HCT116 (cell line): ENCODE measurements around the gene CDKAL1.
"Not testable (repeated sequence)": the region's sequence is repeated elsewhere in the genome, so short reads cannot be mapped to it uniquely, and the experiment has no call there.

Experiments
- CTCF ChIP-seq, 3 experiments: fragments of 200-600 bp in 1 of 3; sonication (generic) in 1 of 3; IDR thresholded peaks in 2 of 3; conservative IDR thresholded peaks in 1 of 3; 2 replicates each; pipeline ENCODE4 v1.5.1; 2012 to 2017; ENCODE audit warnings: low read depth in 2 of 3, low read length in 2 of 3, antibody characterized with exemption in 1 of 3, borderline replicate concordance in 1 of 3, control low read depth in 1 of 3, mild to moderate bottlenecking in 1 of 3, mixed read lengths in 1 of 3, mixed run types in 1 of 3, moderate library complexity in 1 of 3; ENCODE audit not compliant: insufficient read depth in 1 of 3
- ELF1 ChIP-seq: IDR thresholded peaks from 2 replicates; pipeline ENCODE4 v1.6.1; 2012; ENCODE audit warnings: low read depth, borderline replicate concordance
- EZH2 ChIP-seq: fragments of 200-600 bp; sonication (generic); IDR thresholded peaks from 2 replicates; pipeline ENCODE4 v1.6.1; 2017; ENCODE audit warnings: antibody characterized with exemption, mixed run types
- EZH2phosphoT487 ChIP-seq: fragments of 200-600 bp; IDR thresholded peaks from 2 replicates; pipeline ENCODE4 v1.6.1; 2018; ENCODE audit warnings: antibody characterized with exemption, borderline replicate concordance
- POLR2A ChIP-seq: IDR thresholded peaks from 2 replicates; pipeline ENCODE4 v1.7.0; 2011; ENCODE audit warnings: borderline replicate concordance; ENCODE audit not compliant: insufficient read depth, insufficient read length; ENCODE audit errors: extremely low read depth
- POLR2AphosphoS5 ChIP-seq: IDR thresholded peaks from 2 replicates; pipeline ENCODE4 v1.6.1; 2011; ENCODE audit warnings: mild to moderate bottlenecking, low read depth, low read length, moderate library complexity
- SRF ChIP-seq: IDR thresholded peaks from 2 replicates; pipeline ENCODE4 v1.6.1; 2012; ENCODE audit warnings: low read depth
- YY1 ChIP-seq: IDR thresholded peaks from 2 replicates; pipeline ENCODE4 v1.6.1; 2011; ENCODE audit warnings: low read length, low read depth, moderate library complexity, mild to moderate bottlenecking; ENCODE audit not compliant: insufficient replicate concordance; ENCODE audit errors: extremely low read depth
- ZNF274 ChIP-seq: fragments of 200-500 bp; sonication (Bioruptor generic); IDR thresholded peaks from 2 replicates; pipeline ENCODE4 v1.6.1; 2014; ENCODE audit warnings: mild to moderate bottlenecking, low read depth, low read length, inconsistent platforms

DNA sequence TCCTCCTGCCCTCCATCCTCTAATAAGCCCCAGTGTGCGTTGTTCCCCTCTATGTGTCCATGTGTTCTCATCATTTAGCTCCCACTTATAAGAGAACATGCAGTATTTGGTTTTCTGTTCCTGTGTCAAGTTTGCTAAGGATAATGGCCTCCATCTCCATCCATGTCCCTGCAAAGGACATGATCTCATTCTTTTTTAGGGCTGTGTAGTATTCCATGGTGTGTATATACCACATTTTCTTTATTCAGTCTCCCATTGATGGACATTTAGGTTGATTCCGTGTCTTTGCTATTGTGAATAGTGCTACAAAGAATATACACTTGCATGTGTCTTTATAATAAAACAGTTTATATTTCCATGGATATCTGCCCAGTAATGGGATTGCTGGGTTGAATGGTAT is 75.7 kb downstream of the CDKAL1 start:
- not testable (repeated sequence) for TF ChIP-seq ZNF274; CTCF (IDR thresholded peaks at IDR 0.05 in 2 of 3, conservative IDR thresholded peaks at IDR 0.05 in 1 of 3; ENCODE audit: borderline replicate concordance in 1 of 3, insufficient read depth in 1 of 3, low read depth in 2 of 3, low read length in 2 of 3); EZH2phosphoT487; EZH2; POLR2AphosphoS5; ELF1; YY1; SRF; POLR2A
